ENCODE data around the gene RNASE7. TPM values are rescaled to one million over a fixed set of nuclear protein-coding genes. Genes with fewer than 3 reads are reported as not detected.
A peak's percentile ranks its signal among the peaks of the same experiment; 100 is the strongest.

RNASE7 gene
- total RNA-seq, 4 donors from 2014 or later = not detected

DNA sequence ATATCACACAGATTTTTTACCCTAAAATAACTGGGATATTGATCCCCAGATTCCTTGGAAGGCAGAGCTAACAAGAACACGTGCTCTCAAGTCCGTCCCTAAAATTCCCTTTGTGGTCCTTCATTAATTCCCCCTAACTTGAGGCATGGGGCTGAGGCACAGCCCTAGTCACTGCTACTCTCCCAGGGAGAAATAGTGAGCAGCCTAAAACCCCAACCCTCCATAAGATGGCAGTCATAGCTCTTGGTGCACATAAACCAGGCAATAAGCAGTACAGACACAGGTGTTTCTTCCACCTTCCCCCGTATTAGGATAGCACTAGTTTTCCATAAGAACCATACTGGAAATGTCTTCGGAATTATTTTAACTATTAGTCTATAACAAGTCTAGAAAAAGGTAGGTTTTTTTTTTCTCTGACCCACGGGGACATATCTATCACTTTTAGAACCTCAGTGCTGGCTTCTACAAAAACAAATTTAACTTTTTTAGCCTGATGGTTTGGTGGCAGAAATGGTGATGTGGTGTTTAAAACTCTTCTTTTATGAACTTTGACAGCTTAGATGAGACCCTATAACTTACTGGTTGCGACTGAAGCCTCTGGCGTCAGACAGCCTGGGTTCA, 24.8 kb downstream of the RNASE7 start:
- no peak overlapping the region for H3K27ac ChIP-seq
- WGBS, 2 donors = 82 to 86% methylated on average over 7 of the region's 7 CpGs
- peaks cover 18 to 31% of the 10 kb centered on the region in 2 donors for H3K4me1 ChIP-seq
- no peaks in the 10 kb centered on the region for H3K27me3 ChIP-seq
- H3K9me3 ChIP-seq = no peaks in the 10 kb centered on the region
- H3K4me3 ChIP-seq (replicated peaks in 1 of 3) = no peak overlapping the region
- TF ChIP-seq POLR2A (IDR thresholded peaks at IDR 0.05) = no peak
- TF ChIP-seq, protein P1, sequence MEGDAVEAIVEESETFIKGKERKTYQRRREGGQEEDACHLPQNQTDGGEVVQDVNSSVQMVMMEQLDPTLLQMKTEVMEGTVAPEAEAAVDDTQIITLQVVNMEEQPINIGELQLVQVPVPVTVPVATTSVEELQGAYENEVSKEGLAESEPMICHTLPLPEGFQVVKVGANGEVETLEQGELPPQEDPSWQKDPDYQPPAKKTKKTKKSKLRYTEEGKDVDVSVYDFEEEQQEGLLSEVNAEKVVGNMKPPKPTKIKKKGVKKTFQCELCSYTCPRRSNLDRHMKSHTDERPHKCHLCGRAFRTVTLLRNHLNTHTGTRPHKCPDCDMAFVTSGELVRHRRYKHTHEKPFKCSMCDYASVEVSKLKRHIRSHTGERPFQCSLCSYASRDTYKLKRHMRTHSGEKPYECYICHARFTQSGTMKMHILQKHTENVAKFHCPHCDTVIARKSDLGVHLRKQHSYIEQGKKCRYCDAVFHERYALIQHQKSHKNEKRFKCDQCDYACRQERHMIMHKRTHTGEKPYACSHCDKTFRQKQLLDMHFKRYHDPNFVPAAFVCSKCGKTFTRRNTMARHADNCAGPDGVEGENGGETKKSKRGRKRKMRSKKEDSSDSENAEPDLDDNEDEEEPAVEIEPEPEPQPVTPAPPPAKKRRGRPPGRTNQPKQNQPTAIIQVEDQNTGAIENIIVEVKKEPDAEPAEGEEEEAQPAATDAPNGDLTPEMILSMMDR (IDR thresholded peaks at IDR 0.05) = no peak
- no peaks in the 10 kb centered on the region for H3K36me3 ChIP-seq
- intact Hi-C loops (cut with DNase I) = no loop called here
- DNase-seq = no peak

DNA sequence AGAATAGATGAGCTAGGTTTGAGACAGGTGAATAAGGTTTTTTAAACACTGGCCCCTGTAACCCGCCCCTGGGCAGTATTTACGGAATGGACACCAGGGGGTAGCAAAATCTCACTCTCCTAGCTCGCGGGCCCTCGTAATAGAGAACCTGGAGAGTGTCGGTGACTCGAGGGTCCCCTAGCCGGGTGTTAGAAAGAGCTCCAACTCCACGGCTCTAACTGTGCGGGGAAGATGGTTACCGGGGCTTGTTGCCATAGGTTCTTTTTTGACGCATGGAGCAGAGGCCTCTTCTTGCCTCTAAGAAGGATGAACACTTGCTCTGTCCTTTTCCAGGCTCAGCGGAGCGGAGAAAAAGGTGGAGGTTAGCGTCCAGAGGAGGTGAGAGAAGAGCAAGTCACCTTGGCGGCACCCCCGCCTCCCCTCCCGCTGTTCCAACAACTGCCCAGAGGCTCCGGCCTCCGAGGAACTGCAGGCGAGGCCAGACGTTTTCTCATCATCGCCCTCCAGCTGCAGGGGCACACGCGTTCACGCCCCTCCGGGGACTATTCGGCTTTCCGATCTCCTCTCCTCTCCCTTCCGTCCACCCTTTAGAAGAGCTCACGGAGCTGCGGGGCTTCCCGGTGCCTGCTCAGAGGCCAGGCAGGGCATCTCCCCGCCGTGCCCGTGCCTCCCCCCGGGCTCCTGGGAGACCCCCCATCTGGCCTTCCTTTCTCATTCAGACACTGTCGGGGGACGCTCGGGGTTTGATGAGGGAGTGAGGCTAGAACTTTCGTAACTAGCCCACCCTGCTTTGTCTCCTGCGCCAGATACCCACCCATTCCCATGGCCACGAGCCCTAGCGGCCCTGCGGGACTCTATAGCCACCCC, 26.6 kb downstream of the RNASE7 start:
- TF ChIP-seq POLR2A (IDR thresholded peaks at IDR 0.05) = no peak
- TF ChIP-seq, protein P1 (IDR thresholded peaks at IDR 0.05) = peak; percentile 30 to 85 (median 74)
- Histone ChIP-seq H3K4me1 (peaks cover 32 to 40% of the 10 kb centered on the region in 2 donors), H3K27ac (peak overlapping the region; percentile 26 to 90 (median 85)), H3K27me3 (no peaks in the 10 kb centered on the region), H3K4me3 (replicated peaks in 1 of 3) (peak overlapping the region in 1 of 3 donors; percentile 60), H3K9me3 (no peaks in the 10 kb centered on the region), H3K36me3 (no peaks in the 10 kb centered on the region)
- DNase-seq = peak; percentile 69 to 75
- intact Hi-C loops (cut with DNase I) = loop anchor here (2.0 kb wide), 1 partner anchor 24 kb away; no protein-coding TSS in a partner anchor
- 7% methylated on average over 33 to 37 of the region's 45 CpGs for WGBS, 2 donors

DNA sequence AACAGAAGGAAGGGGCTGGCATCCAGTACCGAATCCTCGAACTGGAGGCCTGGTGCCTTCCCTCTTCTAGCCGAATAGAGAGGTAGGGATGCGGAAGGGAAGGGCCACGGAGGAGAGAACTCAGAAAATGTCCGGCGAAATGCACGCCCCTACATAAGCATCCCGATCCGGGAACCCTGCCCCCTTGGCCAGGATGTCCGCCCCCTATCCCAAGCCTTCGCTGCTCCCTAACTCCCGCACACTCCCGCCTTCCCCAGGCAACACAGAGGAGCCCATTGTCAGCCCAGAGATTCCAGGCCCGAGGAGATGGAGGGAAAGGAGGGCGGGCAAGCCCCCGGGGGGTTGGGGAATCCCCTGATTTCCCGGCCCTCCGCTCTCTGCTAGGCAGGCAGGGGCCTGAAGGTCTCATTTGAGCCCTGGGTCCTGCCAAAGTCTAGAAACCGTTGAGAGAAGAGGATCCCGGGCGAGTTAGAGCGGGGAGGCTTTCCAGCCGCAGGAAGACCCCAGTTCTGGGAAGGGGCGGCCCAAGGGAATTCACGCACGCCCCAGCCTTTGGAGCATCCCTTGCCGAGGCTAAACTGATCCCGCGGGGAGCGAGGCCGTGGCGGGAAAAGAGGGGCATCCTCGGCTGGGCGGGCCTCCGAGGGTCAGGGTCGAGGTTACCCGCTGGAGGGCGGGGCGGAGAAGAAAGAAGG, 27.4 kb downstream of the RNASE7 start:
- intact Hi-C loops (cut with DNase I) = loop anchor here (2.0 kb wide), 1 partner anchor 23 kb away; no protein-coding TSS in a partner anchor
- peaks cover 39 to 46% of the 10 kb centered on the region in 2 donors for H3K4me1 ChIP-seq
- TF ChIP-seq, protein P1 (IDR thresholded peaks at IDR 0.05) = peak in 1 of 6 experiments; percentile 8
- no peak for TF ChIP-seq POLR2A (IDR thresholded peaks at IDR 0.05)
- peak overlapping the region; percentile 9 to 60 (median 42) for H3K4me3 ChIP-seq (replicated peaks in 1 of 3)
- H3K36me3 ChIP-seq = no peaks in the 10 kb centered on the region
- no peaks in the 10 kb centered on the region for H3K27me3 ChIP-seq
- DNase-seq = peak in 1 of 2 donors; percentile 15
- H3K9me3 ChIP-seq = no peaks in the 10 kb centered on the region
- peak overlapping the region; percentile 72 to 90 (median 85) for H3K27ac ChIP-seq
- 6 to 7% methylated on average over 7 to 36 of the region's 40 CpGs for WGBS, 2 donors

DNA sequence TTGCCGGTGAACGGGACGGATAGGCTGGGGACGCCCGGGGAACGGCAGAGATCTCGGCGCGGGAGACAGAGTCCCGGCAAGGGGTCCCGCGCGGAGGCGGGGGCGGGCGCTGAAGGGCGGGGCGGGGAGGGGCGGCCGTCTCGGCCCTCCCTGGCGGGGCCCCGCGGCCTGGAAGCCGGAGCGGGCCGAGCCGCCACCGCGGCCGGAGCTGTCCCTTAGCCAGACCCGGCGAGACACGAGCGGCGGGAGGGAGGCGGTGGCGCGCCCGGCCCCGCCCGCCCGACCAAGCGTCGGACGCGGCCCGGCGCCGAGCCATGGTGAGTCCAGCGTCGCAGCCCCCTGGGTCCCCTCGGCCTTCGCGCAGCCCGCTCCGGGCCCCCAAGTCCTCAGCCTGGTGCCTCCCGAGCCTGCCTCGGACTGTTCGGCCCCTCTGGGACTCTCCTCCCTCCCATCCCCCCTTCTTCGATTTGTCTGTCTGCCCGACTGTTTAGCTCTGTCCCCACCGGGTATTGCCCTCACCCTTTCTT, 28.0 kb downstream of the RNASE7 start, which contains the start of gene ARHGEF40:
Gene ARHGEF40 (plus strand): TSS at position 222 of the 527 bp plus-strand sequence. CDS start 93 bp downstream, at position 315.
- intact Hi-C loops (cut with DNase I) = no loop called here
- DNase-seq = peak; percentile 71 to 77
- no peaks in the 10 kb centered on the region for H3K36me3 ChIP-seq
- H3K4me1 ChIP-seq = peaks cover 45 to 52% of the 10 kb centered on the region in 2 donors
- no peaks in the 10 kb centered on the region for H3K9me3 ChIP-seq
- TF ChIP-seq, protein P1 (IDR thresholded peaks at IDR 0.05) = no peak
- peak in 1 of 2 donors; percentile 65 for TF ChIP-seq POLR2A (IDR thresholded peaks at IDR 0.05)
- peak within 1 kb of the TSS; percentile 72 to 90 (median 85) for H3K27ac ChIP-seq
- 1 to 2% methylated on average over 8 to 12 of the region's 63 CpGs for WGBS, 2 donors
- peak within 1 kb of the TSS; percentile 54 to 88 (median 60) for H3K4me3 ChIP-seq (replicated peaks in 1 of 3)
- no peaks in the 10 kb centered on the region for H3K27me3 ChIP-seq
